OCI-LY3 (cell line): Measurements from ENCODE around the gene CLMN.

ENCODE experiments used
- H2AFZ ChIP-seq: fragments of 200-600, 300-600 bp; shearing (Covaris generic); 2 replicates; pipeline ENCODE4 v1.6.0; 2014; ENCODE audit warnings: antibody characterized with exemption, low read depth, low read length
- H3K27ac ChIP-seq: fragments of 200-600, 300-600 bp; sonication (generic); 2 replicates; pipeline ENCODE4 v1.5.1; 2014; ENCODE audit warnings: mild to moderate bottlenecking, low read length, moderate library complexity, mixed read lengths
- H3K27me3 ChIP-seq: fragments of 200-600, 300-600 bp; sonication (generic); 2 replicates; pipeline ENCODE4 v1.6.1; 2014; ENCODE audit warnings: low read depth, low read length, mixed read lengths
- H3K36me3 ChIP-seq: fragments of 200-600, 300-600 bp; sonication (generic); replicated peaks from 2 replicates; pipeline ENCODE3; 2014; ENCODE audit warnings: low read depth, low read length, mixed read lengths
- H3K4me1 ChIP-seq: fragments of 300-600, 200-600 bp; sonication (generic); 2 replicates; pipeline ENCODE4 v1.6.1; 2014; ENCODE audit warnings: low read length, mixed read lengths
- H3K4me2 ChIP-seq: fragments of 200-600, 300-600 bp; sonication (generic); 2 replicates; pipeline ENCODE4 v1.6.1; 2014; ENCODE audit warnings: low read length, mixed read lengths
- H3K4me3 ChIP-seq: fragments of 300-600, 200-600 bp; sonication (generic); 2 replicates; pipeline ENCODE4 v1.5.1; 2014; ENCODE audit warnings: antibody characterized with exemption, mild to moderate bottlenecking, low read length, moderate library complexity
- H3K79me2 ChIP-seq: fragments of 300-600, 200-600 bp; shearing (Covaris generic); 2 replicates; pipeline ENCODE4 v1.6.1; 2014; ENCODE audit warnings: mild to moderate bottlenecking, low read length, mixed read lengths
- H3K9ac ChIP-seq: fragments of 300-600, 200-600 bp; shearing (Covaris generic); 2 replicates; pipeline ENCODE4 v1.6.0; 2014; ENCODE audit warnings: mild to moderate bottlenecking, low read length, moderate library complexity
- H3K9me3 ChIP-seq: fragments of 200-600, 300-600 bp; shearing (Covaris generic); 2 replicates; pipeline ENCODE4 v1.6.1; 2014; ENCODE audit warnings: low read length, mixed read lengths; ENCODE audit not compliant: insufficient read depth
- H4K20me1 ChIP-seq: fragments of 200-600, 300-600 bp; sonication (generic); 2 replicates; pipeline ENCODE4 v1.6.1; 2016; ENCODE audit warnings: low read length, mixed read lengths; ENCODE audit not compliant: insufficient read depth
- EZH2phosphoT487 ChIP-seq: fragments of 200-600 bp; shearing (Covaris generic); IDR thresholded peaks from 2 replicates; pipeline ENCODE4 v1.6.1; 2018; ENCODE audit warnings: antibody characterized with exemption, mixed run types, low read depth
- TF ChIP-seq, protein P1 (sequence below): fragments of 200-600, 300-600 bp; sonication (generic); IDR thresholded peaks from 2 replicates; pipeline ENCODE4 v1.5.1; 2014; ENCODE audit warnings: antibody characterized with exemption, low read length, low read depth

CLMN gene

DNA sequence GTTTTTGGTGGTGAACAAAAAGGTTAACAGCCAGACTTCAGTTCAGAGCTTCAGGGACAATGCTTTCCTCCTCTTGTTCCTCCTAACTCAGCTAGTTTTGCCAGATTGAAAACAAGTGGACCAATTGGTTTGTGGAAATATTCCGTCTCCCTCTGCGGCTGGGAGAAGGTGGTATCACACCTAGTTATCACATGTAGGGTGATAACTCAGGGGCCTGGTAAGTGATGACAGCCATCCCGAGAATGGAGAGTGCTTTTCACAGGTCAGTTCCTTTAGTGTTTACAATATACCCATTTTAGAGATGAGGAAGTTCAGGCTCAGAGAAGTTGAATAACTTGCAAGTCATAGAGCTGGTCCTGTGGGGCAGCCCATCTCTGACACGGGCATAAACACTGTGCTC lies 101.7 kb downstream of the CLMN start:
- no peaks in the 10 kb centered on the region for H4K20me1 ChIP-seq
- no peak overlapping the region for H3K4me3 ChIP-seq
- no peak overlapping the region for H3K27ac ChIP-seq
- H3K9me3 ChIP-seq, result peaks cover 6% of the 10 kb centered on the region; the same call in 1 of the 2 replicates
- no peaks in the 10 kb centered on the region for H3K27me3 ChIP-seq
- no peak overlapping the region for H3K4me2 ChIP-seq
- no peak overlapping the region for H3K9ac ChIP-seq
- H3K4me1 ChIP-seq, result peaks cover 49% of the 10 kb centered on the region
- TF ChIP-seq, protein P1, sequence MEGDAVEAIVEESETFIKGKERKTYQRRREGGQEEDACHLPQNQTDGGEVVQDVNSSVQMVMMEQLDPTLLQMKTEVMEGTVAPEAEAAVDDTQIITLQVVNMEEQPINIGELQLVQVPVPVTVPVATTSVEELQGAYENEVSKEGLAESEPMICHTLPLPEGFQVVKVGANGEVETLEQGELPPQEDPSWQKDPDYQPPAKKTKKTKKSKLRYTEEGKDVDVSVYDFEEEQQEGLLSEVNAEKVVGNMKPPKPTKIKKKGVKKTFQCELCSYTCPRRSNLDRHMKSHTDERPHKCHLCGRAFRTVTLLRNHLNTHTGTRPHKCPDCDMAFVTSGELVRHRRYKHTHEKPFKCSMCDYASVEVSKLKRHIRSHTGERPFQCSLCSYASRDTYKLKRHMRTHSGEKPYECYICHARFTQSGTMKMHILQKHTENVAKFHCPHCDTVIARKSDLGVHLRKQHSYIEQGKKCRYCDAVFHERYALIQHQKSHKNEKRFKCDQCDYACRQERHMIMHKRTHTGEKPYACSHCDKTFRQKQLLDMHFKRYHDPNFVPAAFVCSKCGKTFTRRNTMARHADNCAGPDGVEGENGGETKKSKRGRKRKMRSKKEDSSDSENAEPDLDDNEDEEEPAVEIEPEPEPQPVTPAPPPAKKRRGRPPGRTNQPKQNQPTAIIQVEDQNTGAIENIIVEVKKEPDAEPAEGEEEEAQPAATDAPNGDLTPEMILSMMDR, result no peak
- TF ChIP-seq EZH2phosphoT487, result no peak
- H3K79me2 ChIP-seq, result no peaks in the 10 kb centered on the region
- H2AFZ ChIP-seq, result no peak overlapping the region
- H3K36me3 ChIP-seq, result peaks cover 10% of the 10 kb centered on the region

DNA sequence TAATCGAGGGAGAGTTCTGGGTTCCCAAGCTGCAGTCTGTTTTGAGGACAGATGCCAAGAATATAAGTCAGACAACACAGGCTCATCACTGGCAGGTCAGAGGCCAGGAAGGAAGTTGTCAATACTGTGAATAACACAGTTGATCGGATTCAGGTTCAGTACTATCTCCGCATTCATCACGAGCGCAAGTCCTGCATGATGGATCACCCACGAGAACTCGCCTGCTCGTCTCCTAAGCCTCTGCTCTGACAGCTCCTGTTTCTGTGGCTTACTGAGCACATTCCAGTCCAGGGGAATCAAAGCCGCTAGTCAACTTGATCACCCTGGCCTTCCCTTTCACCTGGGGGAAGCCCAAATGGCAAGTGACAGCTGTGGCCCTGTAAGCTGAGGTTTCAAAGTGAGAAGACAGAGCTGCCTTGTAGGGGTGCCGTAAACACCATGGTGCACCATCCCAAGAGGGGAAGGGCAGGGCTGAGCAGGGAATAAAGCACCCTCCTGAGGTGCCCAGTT lies 102.3 kb downstream of the CLMN start:
- Histone ChIP-seq H3K4me3 (no peak overlapping the region), H3K9ac (no peak overlapping the region), H3K27me3 (no peaks in the 10 kb centered on the region), H3K4me1 (peaks cover 54% of the 10 kb centered on the region), H3K27ac (no peak overlapping the region), H3K9me3 (peaks cover 6% of the 10 kb centered on the region; the same call in 1 of the 2 replicates), H4K20me1 (no peaks in the 10 kb centered on the region), H3K4me2 (no peak overlapping the region), H3K79me2 (no peaks in the 10 kb centered on the region), H2AFZ (no peak overlapping the region), H3K36me3 (peaks cover 10% of the 10 kb centered on the region)
- TF ChIP-seq EZH2phosphoT487, result no peak
- TF ChIP-seq, protein P1, result no peak

DNA sequence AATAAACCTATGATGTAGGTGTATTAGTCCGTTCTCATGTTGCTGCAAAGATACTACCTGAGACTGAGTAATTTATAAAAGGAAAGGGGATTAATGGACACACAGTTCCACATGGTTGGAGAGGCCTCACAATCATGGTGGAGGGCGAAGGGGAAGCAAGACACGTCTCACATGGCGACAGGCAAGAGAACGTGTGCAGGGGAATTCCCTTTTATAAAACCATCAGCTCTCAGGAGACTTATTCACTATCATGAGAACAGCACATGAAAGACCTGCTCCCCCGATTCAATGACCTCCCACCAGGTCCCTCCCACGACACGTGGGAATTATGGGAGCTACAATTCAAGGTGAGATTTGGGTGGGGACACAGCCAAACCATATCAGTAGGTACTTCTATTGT lies 103.7 kb downstream of the CLMN start:
- no peak overlapping the region for H2AFZ ChIP-seq
- peak overlapping the region; percentile 71 for H3K4me2 ChIP-seq
- no peaks in the 10 kb centered on the region for H4K20me1 ChIP-seq
- H3K27ac ChIP-seq, result peak overlapping the region; percentile 63
- peak overlapping the region; percentile 39 for H3K4me3 ChIP-seq
- H3K27me3 ChIP-seq, result no peaks in the 10 kb centered on the region
- TF ChIP-seq, protein P1, result no peak
- TF ChIP-seq EZH2phosphoT487, result no peak
- peaks cover 6% of the 10 kb centered on the region; the same call in 1 of the 2 replicates for H3K9me3 ChIP-seq
- peaks cover 69% of the 10 kb centered on the region for H3K4me1 ChIP-seq
- no peak overlapping the region; the same call in 1 of the 2 replicates for H3K9ac ChIP-seq
- no peaks in the 10 kb centered on the region for H3K79me2 ChIP-seq
- peaks cover 10% of the 10 kb centered on the region for H3K36me3 ChIP-seq

DNA sequence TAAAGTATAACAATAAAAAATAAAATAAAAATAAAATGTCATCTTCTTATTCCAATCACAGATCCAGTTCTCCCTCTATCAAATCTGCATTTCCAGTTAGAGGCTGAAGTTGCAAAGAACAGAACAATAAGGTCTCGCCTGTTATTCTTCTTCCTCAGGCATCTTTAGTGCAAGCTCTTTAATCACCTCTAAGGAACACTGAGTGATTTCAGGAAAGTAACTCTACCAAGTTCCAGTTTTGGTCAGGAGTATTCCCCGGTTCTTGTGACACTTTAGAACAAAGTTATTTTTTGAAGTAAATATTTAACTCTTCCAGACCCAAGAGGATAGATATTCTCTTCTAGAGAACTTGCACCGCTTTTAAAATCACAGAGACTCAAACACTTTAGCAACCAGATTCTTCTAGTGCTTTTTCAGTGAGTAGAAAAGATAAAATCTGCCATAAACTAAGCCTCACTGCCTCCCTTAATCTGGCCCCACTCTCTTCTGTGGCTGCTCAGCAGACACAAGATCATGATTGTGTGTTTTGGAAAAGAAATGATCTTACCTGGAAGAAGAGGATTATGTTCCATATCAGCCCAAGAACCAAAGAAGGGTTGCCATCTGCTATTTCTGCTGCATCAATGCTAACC lies 104.5 kb downstream of the CLMN start:
- Histone ChIP-seq H3K9ac (no peak overlapping the region; the same call in 1 of the 2 replicates), H3K4me1 (peaks cover 71% of the 10 kb centered on the region), H2AFZ (no peak overlapping the region), H3K79me2 (no peaks in the 10 kb centered on the region), H3K4me2 (peak overlapping the region; percentile 71), H3K9me3 (peaks cover 6% of the 10 kb centered on the region; the same call in 1 of the 2 replicates), H3K27ac (peak overlapping the region; percentile 63), H3K27me3 (no peaks in the 10 kb centered on the region), H3K4me3 (peak overlapping the region; percentile 39), H4K20me1 (no peaks in the 10 kb centered on the region), H3K36me3 (peaks cover 10% of the 10 kb centered on the region)
- no peak for TF ChIP-seq EZH2phosphoT487
- TF ChIP-seq, protein P1, result no peak
